ENCODE data around the gene TAF5L.

- TF ChIP-seq CEBPB (IDR thresholded peaks at IDR 0.05) (no peak), TAF1 (IDR thresholded peaks at IDR 0.05; ENCODE audit: low read depth) (no peak), EP300 (IDR thresholded peaks at IDR 0.05; ENCODE audit: borderline replicate concordance) (no peak), MAX (IDR thresholded peaks at IDR 0.05) (no peak), USF1 (IDR thresholded peaks at IDR 0.05) (no peak), NFIC (IDR thresholded peaks at IDR 0.05) (no peak), CREB1 (IDR thresholded peaks at IDR 0.05; ENCODE audit: low read depth) (no peak), FOXM1 (IDR thresholded peaks at IDR 0.05; ENCODE audit: borderline replicate concordance, low read depth) (no peak), TEAD4 (IDR thresholded peaks at IDR 0.05) (no peak), YY1 (IDR thresholded peaks at IDR 0.05; ENCODE audit: low read depth) (no peak), REST (IDR thresholded peaks at IDR 0.05; ENCODE audit: low read depth) (no peak), RAD21 (IDR thresholded peaks at IDR 0.05; ENCODE audit: low read depth) (no peak), EGR1 (IDR thresholded peaks at IDR 0.05) (no peak), TCF12 (IDR thresholded peaks at IDR 0.05; ENCODE audit: low read depth) (no peak)
These were observed 46.8 kb downstream of the TAF5L start for GRCh38 chr1:229579059-229579673.

All from Ishikawa (cell line).